T-cell (primary cell): ENCODE results near the gene HSPB6. TPM values are rescaled to one million over a fixed set of nuclear protein-coding genes. Genes with fewer than 3 reads are reported as not detected.
A peak's percentile ranks its signal among the peaks of the same experiment; 100 is the strongest.

Experiments used
- ATAC-seq, 4 experiments: fragments of 200-7000 bp in 3 of 4; fragments of 150-1000 bp in 1 of 4; cut with Tn5 transposase; replicated peaks in 1 of 4; 1 replicate in 3 of 4; 2 replicates in 1 of 4; pipeline ENCODE4 v1.10.0; 2021; ENCODE audit warnings: moderate library complexity in 3 of 4, mild to moderate bottlenecking in 2 of 4, moderate number of reproducible peaks in 1 of 4
- CTCF ChIA-PET, 2 donors: fragments of 300-600 bp; sonication (Branson Sonifier 250); formaldehyde crosslinking; loops; one replicate each; lab custom pipeline; 2022; ENCODE audit warnings: antibody characterized with exemption in 2 of 2; lab: Charles Lee
- POLR2A ChIA-PET, 2 donors: fragments of 300-600 bp; sonication (Branson Sonifier 250); formaldehyde crosslinking; loops; one replicate each; lab custom pipeline; 2022; ENCODE audit warnings: antibody characterized with exemption in 2 of 2; lab: Charles Lee
- DNase-seq, 35 experiments: peaks; one replicate each; pipeline versions ENCODE4 v3.0.0 to v3.0.0-alpha.2; 2013 to 2023
- H3K27ac ChIP-seq: one replicate; pipeline ENCODE4 v1.5.1; 2013; ENCODE audit warnings: low read length
- H3K27me3 ChIP-seq, 2 experiments: replicated peaks in 1 of 2; 1 replicate in 1 of 2; 2 replicates in 1 of 2; pipeline versions ENCODE4 v1.6.1 to v1.7.0; 2013; ENCODE audit warnings: low read length in 1 of 2, mixed read lengths in 1 of 2; ENCODE audit not compliant: control insufficient read depth in 2 of 2, insufficient read depth in 2 of 2; ENCODE audit errors: extremely low read depth in 1 of 2
- H3K36me3 ChIP-seq, 2 donors: 1 replicate in 1 of 2; 2 replicates in 1 of 2; pipeline versions ENCODE4 v1.6.1 to v1.7.0; 2013; ENCODE audit warnings: low read length in 1 of 2; ENCODE audit not compliant: control insufficient read depth in 2 of 2, insufficient read depth in 1 of 2; ENCODE audit errors: extremely low read depth in 1 of 2
- H3K4me1 ChIP-seq, 2 experiments: 1 replicate in 1 of 2; 2 replicates in 1 of 2; pipeline versions ENCODE4 v1.6.1 to v1.7.0; 2013; ENCODE audit warnings: low read length in 2 of 2, mixed read lengths in 1 of 2; ENCODE audit not compliant: insufficient read depth in 2 of 2, control insufficient read depth in 1 of 2; ENCODE audit errors: extremely low read depth in 1 of 2
- H3K4me3 ChIP-seq, 2 donors: 1 replicate in 1 of 2; 2 replicates in 1 of 2; pipeline versions ENCODE4 v1.5.1 to v1.7.0; 2013; ENCODE audit warnings: mild to moderate bottlenecking in 2 of 2, low read length in 1 of 2, moderate library complexity in 1 of 2; ENCODE audit not compliant: control insufficient read depth in 1 of 2; ENCODE audit errors: extremely low read depth in 1 of 2
- H3K9me3 ChIP-seq: 2 replicates; pipeline ENCODE4 v1.7.0; 2013
- H3K27ac Mint-ChIP-seq, 2 donors: one replicate each; pipeline ENCODE4 v1.8.0; 2020 to 2021; ENCODE audit warnings: mild to moderate bottlenecking in 2 of 2, mixed read lengths in 2 of 2
- H3K27me3 Mint-ChIP-seq, 2 donors: one replicate each; pipeline ENCODE4 v1.8.0; 2021 to 2022; ENCODE audit warnings: mixed read lengths in 2 of 2
- H3K36me3 Mint-ChIP-seq: one replicate; pipeline ENCODE4 v1.8.0; 2021; ENCODE audit warnings: mixed read lengths
- H3K4me1 Mint-ChIP-seq, 3 donors: one replicate each; pipeline ENCODE4 v1.8.0; 2020 to 2022; ENCODE audit warnings: mixed read lengths in 3 of 3, mild to moderate bottlenecking in 1 of 3
- H3K4me3 Mint-ChIP-seq, 3 donors: one replicate each; pipeline ENCODE4 v1.8.0; 2020 to 2022; ENCODE audit warnings: mild to moderate bottlenecking in 3 of 3, mixed read lengths in 3 of 3, moderate library complexity in 3 of 3
- H3K9me3 Mint-ChIP-seq, 3 donors: one replicate each; pipeline ENCODE4 v1.8.0; 2020 to 2022; ENCODE audit warnings: mixed read lengths in 3 of 3
- WGBS: methylation state at CpG from one replicate; pipeline ENCODE4 v1.1.5; 2013; ENCODE audit warnings: missing lambda C conversion rate; ENCODE audit not compliant: insufficient coverage; 5-methylcytosine and 5-hydroxymethylcytosine counted together
- total RNA-seq, 35 experiments: library from RNA in 6 of 35; stranded (reverse) in 6 of 35; fragments of 120-200 nt in 1 of 35; gene quantifications; one replicate each; pipeline versions ENCODE4 v1.2.1 to v1.2.4 and lab custom pipeline; 2013 to 2026

Gene HSPB6
- total RNA-seq, 5 donors from 2014 or later (not counting 1 experiment from before 2014, with no cell fraction given): 0.44 to 0.69 (median 0.51) TPM; not detected in 2

GRCh38 chr19:35780717-35781116, 23.9 kb upstream of the HSPB6 start:
- H3K27me3 Mint-ChIP-seq: no peaks in the 10 kb centered on the region
- Histone ChIP-seq H3K27ac (no peak overlapping the region), H3K9me3 (no peaks in the 10 kb centered on the region), H3K4me1 (peaks cover 1 to 11% of the 10 kb centered on the region in 2 experiments), H3K36me3 (peaks cover 0 to 10% of the 10 kb centered on the region in 2 donors), H3K27me3 (no peaks in the 10 kb centered on the region), H3K4me3 (no peak overlapping the region)
- POLR2A ChIA-PET: interaction anchor here in 1 of 2 donors (0.7 kb wide), 1 partner anchor 144 kb away, joined by 3 read pairs; no protein-coding TSS in a partner anchor
- no peak for DNase-seq
- H3K36me3 Mint-ChIP-seq: peaks cover 12% of the 10 kb centered on the region
- H3K27ac Mint-ChIP-seq: no peak overlapping the region
- CTCF ChIA-PET: no interaction called here
- 98% methylated on average over 17 of the region's 20 CpGs for WGBS
- H3K4me3 Mint-ChIP-seq: no peak overlapping the region
- H3K4me1 Mint-ChIP-seq: peaks cover 2 to 10% (median 10%) of the 10 kb centered on the region in 3 donors
- no peak for ATAC-seq
- no peaks in the 10 kb centered on the region for H3K9me3 Mint-ChIP-seq

- CTCF ChIA-PET: no interaction called here
- H3K4me3 Mint-ChIP-seq: no peak overlapping the region
- peaks cover 0 to 5% of the 10 kb centered on the region in 2 donors for H3K36me3 ChIP-seq
These were observed 23.2 kb upstream of the HSPB6 start for GRCh38 chr19:35780058-35780457.

GRCh38 chr19:35779033-35779432, 22.2 kb upstream of the HSPB6 start:
- DNase-seq (no peak), ATAC-seq (no peak)
- H3K4me3 ChIP-seq: no peak overlapping the region
- H3K36me3 ChIP-seq: peaks cover 0 to 3% of the 10 kb centered on the region in 2 donors
- ChIA-PET POLR2A (no interaction called here), CTCF (no interaction called here)
- Mint-ChIP-seq H3K4me3 (no peak overlapping the region), H3K36me3 (peaks cover 10% of the 10 kb centered on the region), H3K9me3 (no peaks in the 10 kb centered on the region), H3K27me3 (no peaks in the 10 kb centered on the region), H3K27ac (no peak overlapping the region), H3K4me1 (peaks cover 6 to 20% (median 20%) of the 10 kb centered on the region in 3 donors)
- H3K4me1 ChIP-seq: peaks cover 4 to 19% of the 10 kb centered on the region in 2 experiments
- H3K27me3 ChIP-seq: no peaks in the 10 kb centered on the region
- no peaks in the 10 kb centered on the region for H3K9me3 ChIP-seq
- H3K27ac ChIP-seq: no peak overlapping the region
- WGBS: 83% methylated on average over 8 of the region's 8 CpGs

More at GRCh38 chr19:35780058-35780457, 23.2 kb upstream of the HSPB6 start:
- DNase-seq (no peak), ATAC-seq (no peak)
- POLR2A ChIA-PET: interaction anchor here in 1 of 2 donors (0.7 kb wide), 1 partner anchor 145 kb away, joined by 3 read pairs; no protein-coding TSS in a partner anchor
- peaks cover 4 to 12% (median 11%) of the 10 kb centered on the region in 3 donors for H3K4me1 Mint-ChIP-seq
- peaks cover 10% of the 10 kb centered on the region for H3K36me3 Mint-ChIP-seq
- H3K27ac Mint-ChIP-seq: no peak overlapping the region
- H3K27me3 Mint-ChIP-seq: no peaks in the 10 kb centered on the region
- peaks cover 2 to 13% of the 10 kb centered on the region in 2 experiments for H3K4me1 ChIP-seq
- H3K9me3 Mint-ChIP-seq: no peaks in the 10 kb centered on the region
- H3K9me3 ChIP-seq: no peaks in the 10 kb centered on the region
- H3K4me3 ChIP-seq: no peak overlapping the region
- H3K27me3 ChIP-seq: no peaks in the 10 kb centered on the region
- WGBS: 98% methylated on average over 6 of the region's 16 CpGs
- no peak overlapping the region for H3K27ac ChIP-seq

GRCh38 chr19:35777961-35778360, 21.1 kb upstream of the HSPB6 start:
- H3K9me3 Mint-ChIP-seq: no peaks in the 10 kb centered on the region
- H3K4me3 Mint-ChIP-seq: peak overlapping the region in 2 of 3 donors; percentile 8 to 43

GRCh38 chr19:35777086-35777841, 20.4 kb upstream of the HSPB6 start:
- no peaks in the 10 kb centered on the region for H3K27me3 Mint-ChIP-seq
- H3K36me3 Mint-ChIP-seq: peaks cover 10% of the 10 kb centered on the region
- Histone ChIP-seq H3K27me3 (no peaks in the 10 kb centered on the region), H3K9me3 (no peaks in the 10 kb centered on the region), H3K4me3 (no peak overlapping the region), H3K27ac (no peak overlapping the region), H3K36me3 (peaks cover 0 to 3% of the 10 kb centered on the region in 2 donors), H3K4me1 (peaks cover 4 to 19% of the 10 kb centered on the region in 2 experiments)
- ATAC-seq (no peak), DNase-seq (no peak)
- peak overlapping the region; percentile 62 to 88 (median 72) for H3K4me3 Mint-ChIP-seq
- 90% methylated on average over 18 of the region's 19 CpGs for whole genome bisulfite sequencing
- peaks cover 6 to 20% (median 20%) of the 10 kb centered on the region in 3 donors for H3K4me1 Mint-ChIP-seq
- POLR2A ChIA-PET: interaction anchor here in 1 of 2 donors (0.6 kb wide), 1 partner anchor 14 kb away, joined by 4 read pairs; no protein-coding TSS in a partner anchor
- CTCF ChIA-PET: no interaction called here
- peak overlapping the region in 1 of 2 donors; percentile 45 for H3K27ac Mint-ChIP-seq
- no peaks in the 10 kb centered on the region for H3K9me3 Mint-ChIP-seq

More at GRCh38 chr19:35777961-35778360, 21.1 kb upstream of the HSPB6 start:
- H3K27ac ChIP-seq: no peak overlapping the region
- POLR2A ChIA-PET: interaction anchor here in 1 of 2 donors (0.6 kb wide), 1 partner anchor 15 kb away, joined by 4 read pairs; no protein-coding TSS in a partner anchor
- CTCF ChIA-PET: no interaction called here
- no peak overlapping the region for H3K4me3 ChIP-seq
- DNase-seq (no peak), ATAC-seq (no peak)
- H3K9me3 ChIP-seq: no peaks in the 10 kb centered on the region
- H3K27me3 ChIP-seq: no peaks in the 10 kb centered on the region
- H3K36me3 ChIP-seq: peaks cover 0 to 3% of the 10 kb centered on the region in 2 donors
- H3K4me1 Mint-ChIP-seq: peaks cover 6 to 20% (median 20%) of the 10 kb centered on the region in 3 donors
- H3K4me1 ChIP-seq: peaks cover 4 to 19% of the 10 kb centered on the region in 2 experiments
- no peak overlapping the region for H3K27ac Mint-ChIP-seq
- no peaks in the 10 kb centered on the region for H3K27me3 Mint-ChIP-seq
- H3K36me3 Mint-ChIP-seq: peaks cover 10% of the 10 kb centered on the region
- WGBS: 83% methylated on average over 7 of the region's 7 CpGs

- Mint-ChIP-seq H3K4me1 (peaks cover 6 to 20% (median 20%) of the 10 kb centered on the region in 3 donors), H3K27me3 (no peaks in the 10 kb centered on the region), H3K9me3 (no peaks in the 10 kb centered on the region), H3K27ac (no peak overlapping the region), H3K4me3 (peak overlapping the region; percentile 62 to 88 (median 72)), H3K36me3 (peaks cover 6% of the 10 kb centered on the region)
- ATAC-seq (no peak), DNase-seq (no peak)
- H3K27ac ChIP-seq: no peak overlapping the region
- ChIA-PET CTCF (no interaction called here), POLR2A (no interaction called here)
- peaks cover 4 to 19% of the 10 kb centered on the region in 2 experiments for H3K4me1 ChIP-seq
- WGBS: 73% methylated on average over 11 of the region's 13 CpGs
- no peaks in the 10 kb centered on the region for H3K9me3 ChIP-seq
- H3K36me3 ChIP-seq: peaks cover 0 to 3% of the 10 kb centered on the region in 2 donors
- H3K27me3 ChIP-seq: no peaks in the 10 kb centered on the region
- peak overlapping the region in 1 of 2 donors; percentile 62 for H3K4me3 ChIP-seq
These were observed 19.4 kb upstream of the HSPB6 start for GRCh38 chr19:35776102-35776788.
